KOPT-K1 (cell line): ENCODE measurements around the gene LNPEP.
"Not testable (repeated sequence)": the region's sequence is repeated elsewhere in the genome, so short reads cannot be mapped to it uniquely, and the experiment has no call there.

ENCODE experiments used
- H3K27ac ChIP-seq: fragments of 200-600 bp; sonication (generic); 2 replicates; pipeline ENCODE4 v1.5.1; 2016; ENCODE audit warnings: antibody characterized with exemption, mild to moderate bottlenecking, low read depth, low read length; ENCODE audit not compliant: poor library complexity, severe bottlenecking
- H3K36me3 ChIP-seq: fragments of 200-600 bp; sonication (generic); 2 replicates; pipeline ENCODE4 v1.5.1; 2017; ENCODE audit warnings: antibody characterized with exemption, mild to moderate bottlenecking, low read length, moderate library complexity; ENCODE audit not compliant: insufficient read depth
- H3K9me3 ChIP-seq: fragments of 200-600 bp; sonication (generic); 2 replicates; pipeline ENCODE4 v1.5.1; 2017; ENCODE audit warnings: antibody characterized with exemption, low read length, mild to moderate bottlenecking; ENCODE audit not compliant: insufficient read depth, poor library complexity, severe bottlenecking

Gene LNPEP

DNA sequence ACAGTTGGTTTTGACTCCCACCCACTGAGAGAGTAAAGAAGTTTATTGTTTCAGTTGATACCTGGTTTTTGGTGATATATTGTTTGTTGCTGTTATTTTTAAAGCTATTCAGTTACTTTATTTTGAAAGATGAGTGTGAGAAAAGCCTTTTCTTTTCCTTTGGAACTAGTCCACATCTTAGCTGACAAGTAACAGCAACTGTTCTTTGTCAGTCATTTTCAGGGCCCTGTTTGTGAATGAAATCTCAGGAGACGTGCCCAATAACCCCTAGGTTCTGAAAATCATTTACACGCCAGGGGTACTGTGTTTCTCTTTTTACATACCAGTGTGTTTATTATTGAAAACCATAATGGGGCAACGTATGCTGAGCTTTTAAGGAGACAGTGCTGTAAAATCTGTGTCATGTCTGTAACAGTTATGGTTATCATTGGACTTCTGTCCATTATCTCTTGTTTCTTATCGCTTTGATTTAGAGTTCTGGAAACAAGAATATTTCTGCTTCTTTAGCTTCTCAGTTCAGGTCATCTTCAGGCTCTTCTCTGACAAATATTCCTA lies 131.5 kb downstream of the LNPEP start:
- no peaks in the 10 kb centered on the region for H3K9me3 ChIP-seq

DNA sequence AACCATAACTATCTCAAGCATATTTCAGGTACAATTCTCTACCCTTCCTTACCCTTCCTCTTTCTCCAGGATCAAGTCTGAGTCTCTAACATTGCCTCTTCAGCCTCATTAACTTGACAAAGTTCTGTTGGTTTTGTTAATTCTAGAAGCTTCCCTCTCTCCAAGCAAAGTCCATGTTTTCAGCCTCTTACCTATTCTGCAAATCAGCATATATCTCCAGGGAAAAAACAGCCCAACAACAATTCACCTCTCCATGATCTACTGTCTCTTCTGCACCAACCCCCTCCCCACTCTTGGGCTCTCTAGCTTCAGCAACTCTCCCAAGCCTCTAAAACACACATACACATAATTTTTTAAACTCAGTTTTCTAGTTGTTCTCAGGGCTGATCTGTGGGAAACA lies 134.4 kb downstream of the LNPEP start:
- Histone ChIP-seq H3K36me3 (no peaks in the 10 kb centered on the region), H3K27ac (no peak overlapping the region), H3K9me3 (no peaks in the 10 kb centered on the region)

More for the DNA sequence above, 131.5 kb downstream of the LNPEP start:
- no peaks in the 10 kb centered on the region for H3K36me3 ChIP-seq
- no peak overlapping the region for H3K27ac ChIP-seq

DNA sequence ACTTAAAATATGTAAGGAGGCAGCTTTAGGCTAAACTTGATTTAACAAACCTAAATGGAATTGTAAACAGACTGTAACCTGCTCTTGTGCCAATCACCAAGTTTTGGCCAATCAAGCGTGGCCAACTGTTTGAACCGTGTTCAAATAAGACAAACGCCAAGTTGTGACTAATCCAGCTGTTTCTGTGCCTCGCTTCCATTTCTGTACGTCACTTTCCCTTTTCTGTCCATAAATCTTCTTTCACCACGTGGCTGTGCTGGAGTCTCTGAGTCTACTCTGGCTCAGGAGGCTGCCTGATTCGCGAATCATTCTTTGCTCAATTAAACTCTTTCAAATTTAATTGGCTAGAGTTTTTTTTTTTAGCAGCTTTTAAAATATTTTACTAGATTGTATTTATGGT lies 135.2 kb downstream of the LNPEP start:
- Histone ChIP-seq H3K9me3 (no peaks in the 10 kb centered on the region), H3K27ac (no peak overlapping the region), H3K36me3 (no peaks in the 10 kb centered on the region)

DNA sequence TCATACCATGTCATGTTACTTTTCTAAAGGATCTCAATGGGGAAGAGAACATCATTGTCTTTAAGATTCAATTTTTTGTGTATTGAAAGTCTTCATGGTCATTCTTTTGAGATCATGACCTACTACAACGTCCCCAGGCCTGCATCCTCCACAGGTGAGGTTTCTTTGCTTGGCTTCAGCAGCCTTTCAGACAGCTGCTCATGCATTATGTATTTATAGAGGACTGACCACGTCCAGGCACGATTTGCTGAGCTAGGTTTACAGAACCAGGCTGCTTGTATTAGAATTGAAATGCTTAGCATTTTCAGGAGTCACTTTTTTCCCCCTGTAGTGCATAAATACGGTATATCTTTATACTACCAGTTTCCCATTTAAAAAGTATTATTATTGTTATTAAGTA lies 136.1 kb downstream of the LNPEP start:
- no peaks in the 10 kb centered on the region for H3K9me3 ChIP-seq
- no peak overlapping the region for H3K27ac ChIP-seq
- H3K36me3 ChIP-seq: no peaks in the 10 kb centered on the region

DNA sequence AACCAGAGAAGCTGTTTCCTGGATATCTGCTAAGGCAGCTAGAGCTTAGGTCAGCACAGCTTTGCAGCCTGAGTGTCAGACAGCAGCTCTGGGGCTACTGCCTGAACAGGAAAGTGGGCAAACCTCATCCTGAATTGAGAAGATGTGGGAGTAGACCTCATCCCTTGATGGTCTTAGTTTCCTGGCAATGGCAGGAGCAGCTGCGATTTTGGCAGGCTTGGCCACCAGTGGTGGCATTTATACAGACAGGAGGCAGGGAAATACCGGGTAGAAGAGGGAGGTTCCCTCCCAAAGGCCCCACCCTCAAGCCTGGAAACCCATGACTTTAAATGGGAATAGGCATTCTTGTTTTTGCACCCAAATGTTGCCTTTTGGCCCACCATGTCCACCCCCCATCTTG lies 136.8 kb downstream of the LNPEP start:
- H3K9me3 ChIP-seq: no peaks in the 10 kb centered on the region
- H3K27ac ChIP-seq: no peak overlapping the region
- no peaks in the 10 kb centered on the region for H3K36me3 ChIP-seq

DNA sequence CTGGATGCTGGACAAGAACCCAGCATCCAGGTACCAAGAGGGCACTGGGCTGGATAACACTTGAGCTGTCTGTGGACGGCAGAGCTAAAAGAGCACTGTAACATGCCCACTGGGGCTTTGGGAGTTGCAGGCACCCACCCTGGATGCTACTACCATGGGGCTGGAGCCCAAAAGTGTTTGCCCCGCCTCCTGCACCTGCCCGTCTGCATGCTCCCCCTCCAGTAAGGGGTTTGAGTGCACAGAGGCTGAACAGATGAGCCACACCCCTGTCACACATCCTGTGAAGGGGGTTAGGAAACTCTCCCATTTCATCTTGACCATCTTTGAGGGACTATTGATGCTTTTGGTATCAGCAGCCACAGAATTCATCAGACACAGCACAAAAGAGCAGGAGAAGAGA lies 137.5 kb downstream of the LNPEP start:
- Histone ChIP-seq H3K36me3 (no peaks in the 10 kb centered on the region), H3K9me3 (no peaks in the 10 kb centered on the region), H3K27ac (no peak overlapping the region)

DNA sequence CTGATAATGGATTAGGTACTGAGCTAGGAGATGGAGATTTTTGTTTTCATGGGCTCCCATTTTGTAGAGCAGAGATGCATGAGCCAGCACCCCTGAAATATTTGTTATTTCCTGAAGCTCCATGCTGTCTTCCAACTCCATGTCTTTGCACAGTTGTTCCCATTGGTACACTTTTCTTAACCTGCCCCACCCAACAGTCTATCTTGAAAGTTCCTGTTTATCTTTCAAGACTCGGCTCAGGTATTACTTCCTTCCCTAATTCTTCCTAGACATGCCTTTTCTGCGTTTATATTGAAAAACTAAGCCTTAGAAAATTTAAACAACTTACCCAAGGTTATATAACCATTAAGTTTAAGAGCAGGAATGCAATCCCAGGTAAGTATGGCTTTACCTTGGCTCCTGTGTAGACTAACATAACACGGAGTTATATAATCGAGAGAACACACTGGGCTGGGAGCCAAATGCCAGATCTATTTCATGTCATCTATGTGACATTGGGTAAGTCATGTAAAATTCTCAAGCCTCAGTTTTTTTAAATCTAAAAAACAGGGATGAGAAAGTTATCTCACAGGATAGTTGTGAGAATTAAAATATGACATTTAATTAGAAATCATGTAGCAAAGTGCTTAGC lies 139.1 kb downstream of the LNPEP start:
- no peaks in the 10 kb centered on the region for H3K9me3 ChIP-seq
- no peak overlapping the region for H3K27ac ChIP-seq
- no peaks in the 10 kb centered on the region for H3K36me3 ChIP-seq

DNA sequence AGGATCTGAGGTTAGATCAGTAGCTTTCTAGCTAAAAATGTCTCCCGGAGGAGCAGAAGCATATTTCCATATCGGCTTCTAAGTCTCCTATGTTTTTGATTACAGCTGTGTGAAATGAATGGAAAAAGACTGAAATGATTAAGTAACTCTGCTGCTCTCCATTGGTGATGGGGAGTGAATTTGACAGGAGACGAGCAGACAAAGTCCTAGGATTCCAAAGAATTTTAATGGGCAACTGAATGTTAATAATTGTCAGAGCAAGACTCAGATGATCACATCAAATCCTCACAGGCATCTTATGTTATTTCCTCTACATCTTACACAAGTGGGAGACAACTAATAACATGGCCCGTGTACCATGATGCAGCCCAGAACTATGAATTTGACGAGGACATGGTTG lies 139.8 kb downstream of the LNPEP start:
- Histone ChIP-seq H3K36me3 (no peaks in the 10 kb centered on the region), H3K27ac (no peak overlapping the region), H3K9me3 (no peaks in the 10 kb centered on the region)

DNA sequence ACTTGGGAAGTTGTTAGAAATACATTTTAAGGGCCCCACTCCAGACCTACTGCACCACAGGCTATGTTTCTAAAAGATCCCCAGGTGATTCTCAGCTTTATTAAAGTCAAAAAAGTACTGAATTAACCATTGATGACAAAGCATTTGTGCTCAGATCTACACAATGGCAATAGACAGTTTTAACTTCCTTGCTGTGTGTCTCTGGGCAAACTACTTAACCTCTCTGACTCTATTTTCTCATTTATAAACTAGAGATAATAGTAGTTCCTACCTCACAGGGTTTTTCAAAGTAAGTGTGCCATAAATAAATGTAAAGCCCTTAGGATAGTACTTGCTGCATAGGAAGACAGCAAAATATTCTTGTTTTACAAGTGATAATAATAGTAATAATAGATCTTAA lies 140.2 kb downstream of the LNPEP start:
- no peak overlapping the region for H3K27ac ChIP-seq
- H3K36me3 ChIP-seq: no peaks in the 10 kb centered on the region
- H3K9me3 ChIP-seq: no peaks in the 10 kb centered on the region

DNA sequence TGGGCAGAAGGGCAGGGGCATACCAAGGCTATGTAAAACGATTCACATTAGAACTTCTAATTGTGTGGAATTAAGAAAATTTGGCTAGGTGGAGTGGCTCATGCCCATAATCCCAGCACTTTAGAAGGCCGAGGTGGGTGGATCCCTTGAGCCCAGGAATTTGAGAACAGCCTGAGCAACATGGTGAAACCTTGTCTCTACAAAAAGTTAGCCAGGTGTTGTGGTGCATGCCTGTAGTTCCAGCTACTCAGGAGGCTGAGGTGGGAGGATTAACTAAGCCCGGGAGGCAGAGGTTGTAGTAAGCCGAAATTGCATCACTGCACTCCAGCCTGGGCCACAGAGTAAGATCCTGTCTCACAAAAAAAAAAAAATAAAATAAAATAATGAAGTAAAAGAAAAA lies 141.4 kb downstream of the LNPEP start:
- Histone ChIP-seq H3K9me3 (no peaks in the 10 kb centered on the region), H3K36me3 (no peaks in the 10 kb centered on the region), H3K27ac (no peak overlapping the region)

DNA sequence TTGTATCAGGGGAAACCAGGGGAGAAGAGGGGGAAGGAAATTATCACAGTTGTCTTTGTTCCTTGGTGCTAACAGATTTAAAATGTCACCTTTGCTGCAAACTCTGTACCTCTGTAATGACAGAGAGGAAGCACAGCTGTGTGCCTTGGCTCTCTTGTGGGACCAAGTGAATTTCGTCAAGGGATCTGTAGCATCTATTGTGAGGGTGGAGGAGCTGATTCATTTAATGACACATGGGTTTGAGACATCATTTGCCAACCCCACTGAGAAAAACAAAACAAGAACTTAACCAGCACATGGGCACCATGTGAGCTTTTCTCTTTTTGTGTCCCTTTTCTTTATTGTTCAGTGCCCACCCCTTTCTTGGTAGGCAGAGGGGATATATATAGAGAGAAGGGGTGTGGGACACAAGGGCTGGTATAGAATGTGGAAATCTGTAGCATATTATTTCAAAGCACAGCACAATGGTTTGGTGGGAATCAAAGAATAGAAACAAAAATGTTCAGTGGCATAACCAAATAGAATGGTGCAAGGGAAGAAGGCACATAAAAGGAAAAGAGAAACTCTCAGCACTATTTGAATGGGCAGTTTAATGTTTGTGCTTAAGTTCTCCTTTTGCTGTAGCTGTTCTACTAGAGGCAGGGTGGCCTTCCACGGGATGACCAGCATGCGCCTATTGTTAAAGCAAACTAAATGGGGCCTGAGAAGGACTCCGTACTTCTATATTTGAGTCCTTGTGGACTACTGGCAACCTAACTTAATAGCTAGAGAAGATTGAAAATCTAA lies 143.3 kb downstream of the LNPEP start:
- no peaks in the 10 kb centered on the region for H3K36me3 ChIP-seq
- H3K9me3 ChIP-seq: no peaks in the 10 kb centered on the region
- no peak overlapping the region for H3K27ac ChIP-seq

DNA sequence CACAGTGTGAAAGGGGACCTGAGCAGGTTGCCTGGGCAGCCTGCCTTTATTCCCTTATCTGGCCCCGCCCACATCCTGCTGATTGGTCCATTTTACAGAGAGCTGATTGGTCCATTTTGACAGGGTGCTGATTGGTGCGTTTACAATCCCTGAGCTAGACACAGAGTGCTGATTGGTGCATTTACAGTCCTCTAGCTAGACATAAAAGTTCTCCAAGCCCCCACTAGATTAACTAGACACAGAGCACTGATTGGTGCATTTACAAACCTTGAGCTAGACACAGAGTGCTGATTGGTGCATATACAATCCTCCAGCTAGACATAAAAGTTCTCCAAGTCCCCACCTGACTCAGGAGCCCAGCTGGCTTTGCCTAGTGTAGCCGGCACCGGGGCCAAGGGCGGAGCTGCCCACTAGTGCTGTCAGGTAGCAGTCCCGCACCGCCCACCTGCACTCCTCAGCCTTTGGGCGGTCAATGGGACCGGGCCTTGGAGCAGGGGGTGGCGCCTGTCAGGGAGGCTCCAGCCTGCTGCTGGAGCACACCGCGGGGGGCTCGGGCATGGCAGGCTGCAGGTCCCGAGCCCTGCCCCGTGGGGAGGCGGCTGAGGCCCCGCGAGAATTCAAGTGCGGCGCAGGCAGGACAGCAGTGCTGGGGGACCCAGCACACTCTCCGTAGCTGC lies 149.0 kb downstream of the LNPEP start:
- not testable (repeated sequence) for H3K27ac ChIP-seq, H3K36me3 ChIP-seq

DNA sequence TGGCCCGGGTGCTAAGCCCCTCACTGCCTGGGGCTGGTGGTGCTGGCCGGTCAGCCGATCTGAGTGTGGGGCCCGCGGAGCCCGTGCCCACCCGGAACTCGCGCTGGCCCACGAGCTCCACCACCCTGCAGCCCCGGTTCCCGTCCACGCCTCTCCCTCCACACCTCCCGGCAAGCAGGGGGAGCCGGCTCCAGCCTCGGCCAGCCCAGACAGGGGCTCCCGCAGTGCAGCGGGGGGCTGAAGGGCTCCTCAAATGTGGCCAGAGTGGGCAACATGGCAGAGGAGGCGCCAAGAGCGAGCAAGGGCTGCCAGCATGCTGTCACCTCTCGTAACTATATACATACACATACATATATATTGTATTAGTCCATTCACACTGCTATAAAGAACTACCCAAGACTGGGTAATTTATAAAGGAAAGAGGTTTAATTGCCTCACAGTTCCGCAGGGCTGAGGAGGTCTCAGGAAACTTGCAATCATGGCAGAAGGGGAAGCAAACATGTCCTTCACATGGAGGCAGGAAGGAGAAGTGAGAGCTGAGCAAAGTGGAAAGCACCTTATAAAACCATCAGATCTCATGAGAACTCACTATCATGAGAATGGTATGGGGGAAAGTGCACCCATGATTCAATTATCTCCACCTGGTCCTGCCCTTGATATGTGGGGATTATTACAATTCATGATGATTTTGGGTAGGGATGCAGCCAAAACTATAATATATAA lies 149.7 kb downstream of the LNPEP start:
- Histone ChIP-seq H3K27ac (no peak overlapping the region), H3K9me3 (no peaks in the 10 kb centered on the region), H3K36me3 (no peaks in the 10 kb centered on the region)

More for the DNA sequence above, 149.0 kb downstream of the LNPEP start:
- not testable (repeated sequence) for H3K9me3 ChIP-seq
